RWPE1 (cell line): ENCODE measurements around the gene ATP6V0A4.

ENCODE experiments used
- CTCF ChIA-PET: fragments of 350-600 bp; sonication (Branson Sonifier 250); formaldehyde crosslinking; extraction: SDS; loops from one replicate; lab custom pipeline; 2021; lab: Yijun Ruan, JAX
- POLR2A ChIA-PET: fragments of 400-600 bp; formaldehyde crosslinking; extraction: SDS; loops from one replicate; lab custom pipeline; 2020; ENCODE audit warnings: antibody characterized with exemption; ENCODE audit not compliant: low non-redundant PET; lab: Yijun Ruan, JAX
- DNase-seq: peaks from one replicate; pipeline ENCODE4 v3.0.0; 2012; ENCODE audit warnings: low spot score
- H3K27ac ChIP-seq: fragments of 450-650 bp; 2 replicates; pipeline ENCODE4 v1.5.1; 2017
- TF ChIP-seq, protein P1 (sequence below): fragments of 450-650 bp; conservative IDR thresholded peaks from 2 replicates; pipeline ENCODE4 v1.5.1; 2017; ENCODE audit warnings: low read depth, mild to moderate bottlenecking

The ATP6V0A4 gene

DNA sequence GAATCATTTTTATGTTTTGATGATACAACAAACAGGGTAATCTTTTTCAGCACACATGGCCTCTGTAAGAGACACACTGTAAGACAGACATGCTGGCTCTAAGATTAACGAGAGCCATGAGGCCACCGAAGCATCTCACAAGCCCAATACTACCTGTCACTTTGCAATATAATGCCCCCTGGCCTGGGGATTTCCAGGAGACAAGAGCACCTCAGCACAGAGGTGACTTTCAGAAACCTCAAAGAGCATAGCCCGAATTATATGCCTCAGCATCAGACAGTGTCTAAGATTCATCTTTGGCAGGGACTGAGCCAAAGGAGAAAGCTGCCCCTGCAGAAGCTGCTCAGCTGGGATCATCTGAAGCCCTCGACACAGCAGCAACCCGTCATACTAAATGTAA, 44.4 kb downstream of the ATP6V0A4 start:
- TF ChIP-seq, protein P1, sequence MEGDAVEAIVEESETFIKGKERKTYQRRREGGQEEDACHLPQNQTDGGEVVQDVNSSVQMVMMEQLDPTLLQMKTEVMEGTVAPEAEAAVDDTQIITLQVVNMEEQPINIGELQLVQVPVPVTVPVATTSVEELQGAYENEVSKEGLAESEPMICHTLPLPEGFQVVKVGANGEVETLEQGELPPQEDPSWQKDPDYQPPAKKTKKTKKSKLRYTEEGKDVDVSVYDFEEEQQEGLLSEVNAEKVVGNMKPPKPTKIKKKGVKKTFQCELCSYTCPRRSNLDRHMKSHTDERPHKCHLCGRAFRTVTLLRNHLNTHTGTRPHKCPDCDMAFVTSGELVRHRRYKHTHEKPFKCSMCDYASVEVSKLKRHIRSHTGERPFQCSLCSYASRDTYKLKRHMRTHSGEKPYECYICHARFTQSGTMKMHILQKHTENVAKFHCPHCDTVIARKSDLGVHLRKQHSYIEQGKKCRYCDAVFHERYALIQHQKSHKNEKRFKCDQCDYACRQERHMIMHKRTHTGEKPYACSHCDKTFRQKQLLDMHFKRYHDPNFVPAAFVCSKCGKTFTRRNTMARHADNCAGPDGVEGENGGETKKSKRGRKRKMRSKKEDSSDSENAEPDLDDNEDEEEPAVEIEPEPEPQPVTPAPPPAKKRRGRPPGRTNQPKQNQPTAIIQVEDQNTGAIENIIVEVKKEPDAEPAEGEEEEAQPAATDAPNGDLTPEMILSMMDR = no peak
- ChIA-PET POLR2A (no interaction called here), CTCF (no interaction called here)
- no peak overlapping the region for H3K27ac ChIP-seq
- no peak for DNase-seq

DNA sequence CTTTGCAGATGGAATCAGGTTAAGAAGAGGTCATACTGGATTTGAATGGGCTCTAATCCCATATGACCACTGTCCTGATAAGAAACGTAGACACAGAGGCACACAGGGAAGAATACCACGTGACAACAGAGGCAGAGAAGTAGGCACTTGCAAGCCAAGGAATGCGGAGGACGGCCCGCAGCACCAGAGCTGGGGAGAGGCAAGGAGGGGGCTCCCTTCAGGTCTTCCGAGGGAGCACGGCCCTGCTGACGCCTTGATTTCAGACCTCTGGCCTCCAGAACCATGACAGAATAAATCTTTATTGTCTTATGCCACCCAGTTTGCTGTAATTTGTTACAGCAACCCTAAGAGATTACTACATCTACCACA, 44.9 kb downstream of the ATP6V0A4 start:
- no peak for DNase-seq
- POLR2A ChIA-PET = no interaction called here
- TF ChIP-seq, protein P1 = no peak
- no peak overlapping the region for H3K27ac ChIP-seq
- CTCF ChIA-PET = no interaction called here

DNA sequence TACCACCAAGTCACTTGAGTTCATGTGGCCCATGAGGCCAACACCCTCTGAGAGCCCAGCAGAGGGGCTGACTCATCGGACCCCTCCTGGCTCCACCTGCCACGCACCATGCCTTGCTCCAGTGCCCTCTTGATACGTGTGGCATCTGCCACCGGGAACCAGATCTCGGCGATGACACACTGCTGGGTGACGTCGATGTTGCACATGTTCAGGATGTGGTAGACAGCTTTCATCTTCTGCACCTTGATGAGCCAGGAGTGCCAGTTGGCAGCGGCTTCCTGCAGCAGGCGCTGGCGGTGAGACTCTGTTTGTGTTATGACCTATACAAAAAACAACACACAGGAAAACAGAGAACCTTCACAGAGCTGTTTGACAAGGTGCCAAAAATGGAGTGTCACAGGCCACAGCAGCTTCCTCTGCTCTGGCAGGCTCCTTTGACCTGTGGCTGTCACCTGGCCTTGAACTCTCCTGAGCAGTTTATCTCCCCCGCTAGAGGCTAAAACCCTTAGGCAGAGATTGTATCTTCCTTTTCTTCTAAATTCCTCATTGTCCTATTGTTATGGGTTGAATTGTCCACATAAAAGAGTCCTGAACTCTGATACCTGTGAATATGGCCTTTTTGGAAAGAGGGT, 45.4 kb downstream of the ATP6V0A4 start:
- DNase-seq = no peak
- POLR2A ChIA-PET = no interaction called here

DNA sequence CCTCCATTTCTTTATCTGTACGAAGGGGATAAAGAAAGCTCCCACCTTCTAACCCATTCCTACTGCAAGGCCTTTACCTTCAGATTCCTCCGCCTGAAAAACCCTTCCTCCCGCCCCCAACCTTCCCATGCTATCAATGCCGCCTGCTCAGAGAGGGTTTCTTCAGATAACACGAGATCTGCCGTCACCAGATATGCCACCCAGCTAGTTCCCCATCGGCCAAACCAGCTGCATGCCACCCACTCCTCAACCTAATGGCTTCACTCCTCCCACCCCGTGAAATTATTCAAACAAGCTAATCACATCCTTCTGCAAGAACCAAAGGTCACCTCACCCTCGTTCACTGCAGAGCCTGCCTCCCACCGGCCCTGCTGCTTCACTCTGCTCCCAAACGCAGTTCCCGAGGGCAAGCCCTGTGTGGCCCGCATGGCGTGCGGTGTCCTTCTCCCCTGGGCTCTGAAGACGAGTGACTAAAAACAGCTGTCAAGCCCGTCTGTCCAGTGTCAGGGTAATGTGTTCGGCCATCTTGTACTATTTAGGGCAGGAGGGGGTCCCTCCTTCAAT, 47.0 kb downstream of the ATP6V0A4 start:
- TF ChIP-seq, protein P1 = no peak
- DNase-seq = no peak
- CTCF ChIA-PET = no interaction called here
- no peak overlapping the region for H3K27ac ChIP-seq
- POLR2A ChIA-PET = no interaction called here

More for the DNA sequence above, 45.4 kb downstream of the ATP6V0A4 start:
- no peak overlapping the region for H3K27ac ChIP-seq
- TF ChIP-seq, protein P1 = no peak
- CTCF ChIA-PET = interaction anchor here (1.1 kb wide), 1 partner anchor 14 kb away, joined by 3 read pairs; no protein-coding TSS in a partner anchor

DNA sequence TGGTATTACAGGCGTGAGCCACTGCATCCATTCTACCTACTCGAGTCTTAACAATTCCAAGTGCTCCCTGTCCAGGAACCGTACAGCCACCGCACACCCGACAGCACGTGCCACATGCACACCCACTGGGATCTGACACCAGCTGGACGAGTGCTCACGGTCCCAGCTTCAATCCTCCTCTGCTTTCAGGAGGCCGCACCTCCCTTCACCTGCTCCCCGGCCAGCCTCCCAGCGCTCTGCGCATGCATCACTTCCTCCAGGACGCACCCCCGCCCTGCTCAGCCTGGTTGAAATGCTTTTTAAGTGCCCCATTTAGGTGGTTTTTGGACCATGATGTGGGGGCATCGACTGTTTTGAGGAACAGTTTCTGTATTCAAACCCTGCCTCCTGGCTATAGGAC, 47.5 kb downstream of the ATP6V0A4 start:
- H3K27ac ChIP-seq = no peak overlapping the region
- TF ChIP-seq, protein P1 = no peak
- ChIA-PET POLR2A (no interaction called here), CTCF (no interaction called here)
- no peak for DNase-seq

DNA sequence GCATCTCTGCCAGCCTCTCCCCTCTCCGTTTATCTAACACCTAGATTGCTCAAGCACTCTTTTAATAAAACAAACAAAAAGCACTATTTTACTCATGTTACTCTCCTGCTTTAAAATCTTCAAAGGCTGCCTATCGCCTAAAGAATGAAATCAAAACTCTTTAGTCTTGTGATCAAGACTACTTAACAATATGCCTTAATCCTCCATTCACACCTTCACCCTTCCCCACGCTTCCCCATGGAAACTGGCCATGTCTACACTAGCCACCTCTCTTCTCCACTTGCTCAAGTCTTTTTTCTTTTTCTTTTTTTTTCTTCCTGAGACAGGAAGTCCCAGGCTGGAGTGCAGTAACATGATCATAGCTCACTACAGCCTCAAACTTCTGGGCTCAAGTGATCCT, 48.0 kb downstream of the ATP6V0A4 start:
- TF ChIP-seq, protein P1 = no peak
- H3K27ac ChIP-seq = no peak overlapping the region
- ChIA-PET POLR2A (no interaction called here), CTCF (no interaction called here)
- no peak for DNase-seq
